CD4-positive, alpha-beta T cell treated with Interleukin-21 for 1 hour (primary cell): ENCODE measurements around the gene MAP4K1.

ENCODE experiments used
- DNase-seq: peaks from one replicate; pipeline ENCODE4 v3.0.0-alpha.2; 2020

MAP4K1 gene

DNA sequence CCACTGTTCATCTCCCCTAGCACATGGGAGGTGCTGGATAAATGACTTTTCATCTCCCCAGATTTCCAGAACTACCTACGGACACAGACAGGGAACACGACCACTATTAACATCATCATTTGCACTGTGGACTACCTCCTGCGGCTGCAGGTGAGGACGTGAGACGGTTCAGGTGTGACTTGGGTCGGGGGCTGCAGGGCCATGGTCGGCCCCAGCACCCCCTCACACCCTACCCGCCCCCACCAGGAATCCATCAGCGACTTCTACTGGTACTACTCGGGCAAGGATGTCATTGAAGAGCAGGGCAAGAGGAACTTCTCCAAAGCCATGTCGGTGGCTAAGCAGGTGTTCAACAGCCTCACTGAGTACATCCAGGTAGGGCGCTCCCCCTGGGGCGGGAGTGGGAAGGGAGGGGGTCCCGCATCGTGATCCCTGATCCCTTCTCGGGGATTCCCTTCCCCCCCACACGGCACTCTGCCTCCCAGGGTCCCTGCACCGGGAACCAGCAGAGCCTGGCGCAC is 74.4 kb downstream of the MAP4K1 start:
- no peak for DNase-seq

DNA sequence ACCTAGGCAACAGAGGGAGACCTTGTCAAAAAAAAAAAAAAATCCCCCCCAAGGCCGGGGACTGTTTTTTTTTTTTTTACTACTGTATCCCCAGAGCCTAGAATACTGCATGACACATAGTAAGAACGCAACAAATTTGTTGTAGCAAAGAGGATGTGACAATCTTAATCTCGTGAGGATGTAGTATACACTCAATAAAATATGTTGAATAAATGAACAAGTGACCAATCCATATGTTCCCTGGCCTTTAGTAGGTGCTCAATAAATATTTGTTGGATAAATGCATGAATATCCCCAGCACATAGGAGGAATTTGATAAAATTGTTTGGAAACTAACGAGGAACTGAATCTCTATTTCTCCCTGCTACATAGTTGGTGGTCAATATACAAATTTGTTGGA is 75.7 kb downstream of the MAP4K1 start:
- no peak for DNase-seq

DNA sequence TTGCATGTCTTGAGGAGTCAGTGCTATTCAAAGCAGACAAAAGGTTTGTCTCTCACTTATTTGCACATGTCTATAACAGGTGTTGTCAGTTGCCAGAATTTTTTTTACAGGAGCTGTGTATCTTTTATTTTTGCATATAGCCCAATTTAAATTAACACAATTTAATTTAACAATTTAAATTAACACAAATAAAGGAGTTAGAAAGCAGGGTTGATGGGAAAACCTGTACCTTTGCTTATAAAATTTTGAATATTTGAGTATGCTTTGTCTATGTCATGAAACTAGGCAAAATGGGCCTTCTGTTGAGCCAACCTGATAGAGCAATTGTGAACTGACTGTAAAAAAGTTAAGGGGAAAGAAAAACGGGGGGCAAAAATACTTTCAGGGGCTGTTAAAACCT is 78.0 kb downstream of the MAP4K1 start:
- DNase-seq = no peak

DNA sequence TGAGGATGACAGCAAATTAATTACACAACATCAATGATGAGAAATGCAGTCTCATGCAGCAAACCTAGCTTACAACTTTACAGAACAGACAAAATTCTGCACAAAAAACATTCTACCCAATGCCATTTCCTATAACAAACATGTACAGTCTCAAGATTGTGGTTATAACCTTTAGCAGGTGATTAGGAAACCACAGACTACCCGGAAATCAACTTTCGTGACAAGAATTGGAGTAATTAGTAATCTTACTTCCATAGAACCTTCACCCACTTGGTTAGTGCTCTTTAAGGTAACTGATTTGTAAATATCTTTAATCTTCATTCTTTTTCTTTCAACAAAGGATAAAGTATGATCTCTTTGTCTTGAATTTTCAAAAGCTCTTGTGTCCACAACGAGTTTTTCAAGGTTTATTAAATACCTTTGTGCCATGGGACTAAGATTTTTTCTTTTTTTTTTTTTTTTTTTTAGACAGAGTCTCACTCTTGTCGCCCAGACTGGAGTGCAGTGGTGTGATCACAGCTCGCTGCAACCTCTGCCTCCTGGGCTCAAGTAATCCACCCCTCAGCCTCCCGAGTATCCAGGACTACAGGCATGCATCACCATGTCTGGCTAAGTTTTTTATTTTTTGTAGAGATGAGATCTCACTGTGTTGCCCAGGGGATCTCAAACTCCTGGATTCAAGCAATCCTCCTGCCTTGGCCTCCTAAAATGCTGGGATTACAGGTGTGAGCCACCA is 78.8 kb downstream of the MAP4K1 start:
- DNase-seq = peak; percentile 77

DNA sequence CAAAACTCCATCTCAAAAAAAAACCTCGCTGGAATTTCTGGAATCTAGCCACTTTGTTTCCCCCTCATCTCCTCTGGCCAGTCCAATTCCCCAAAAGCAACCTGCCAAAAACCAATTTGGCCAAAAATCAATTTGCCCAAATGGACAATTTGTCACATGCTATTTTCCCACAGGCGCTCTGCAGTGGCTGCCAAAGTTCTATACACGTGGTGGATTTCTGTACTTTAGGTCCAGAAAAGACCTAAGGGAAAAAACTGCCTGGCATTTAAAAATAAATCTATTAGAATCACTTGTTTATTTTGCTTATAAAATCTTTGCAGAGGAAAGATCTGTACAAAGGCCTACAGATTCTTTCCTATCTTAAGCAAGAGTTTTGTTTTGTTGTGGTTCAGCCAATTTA is 79.4 kb downstream of the MAP4K1 start:
- no peak for DNase-seq
